NCI-H82 treated with DMSO at 0.1 percent for 48 hours (cell line): ENCODE measurements around the gene ZNF341.

Experiments
- DNase-seq: peaks from one replicate; lab custom pipeline; 2025; ENCODE audit not compliant: unreplicated experiment; lab: John Stamatoyannopoulos, UW

ZNF341 gene

DNA sequence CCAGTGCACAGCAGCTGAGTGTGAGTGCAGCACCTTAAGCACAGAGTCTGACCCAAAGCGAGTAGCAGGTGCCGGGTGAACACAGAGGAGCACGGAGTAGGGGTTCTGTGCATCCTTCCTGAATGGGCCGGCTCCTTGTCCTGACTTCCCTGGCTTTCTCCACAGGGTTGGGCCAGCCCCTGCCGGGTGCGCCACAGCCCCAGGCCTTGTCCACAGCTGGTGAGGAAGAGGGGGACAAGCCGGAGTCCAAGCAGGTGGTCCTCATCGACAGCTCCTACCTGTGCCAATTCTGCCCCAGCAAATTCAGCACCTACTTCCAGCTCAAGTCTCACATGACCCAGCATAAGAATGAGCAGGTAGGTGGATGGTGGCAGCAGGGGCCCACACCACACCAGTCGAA lies 34.9 kb downstream of the ZNF341 start:
- DNase-seq: no peak

GRCh38 chr20:33767777-33768138 lies 36.0 kb downstream of the ZNF341 start:
- no peak for DNase-seq

DNA sequence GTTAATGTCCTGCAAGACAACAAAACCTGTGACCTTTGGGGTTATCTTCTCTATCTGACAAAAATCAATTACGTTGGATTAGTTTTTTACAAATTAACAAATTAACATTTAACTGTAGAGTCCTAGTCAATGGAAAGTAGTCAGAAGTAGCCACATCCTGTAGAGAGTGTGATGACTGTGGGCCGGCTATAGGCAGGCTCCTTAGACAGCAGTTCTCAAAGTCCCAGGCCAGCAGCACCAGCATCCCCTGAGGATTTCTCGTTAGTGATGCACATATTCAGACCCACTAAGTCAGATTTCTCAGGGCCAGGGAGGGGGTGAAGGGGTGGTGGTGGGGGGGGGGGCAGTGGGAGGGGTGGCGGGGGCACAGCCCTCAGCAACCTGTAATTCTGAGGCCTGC lies 37.2 kb downstream of the ZNF341 start:
- DNase-seq: no peak

- no peak for DNase-seq
These were observed 38.2 kb downstream of the ZNF341 start for GRCh38 chr20:33770005-33770404.

GRCh38 chr20:33771938-33772337 lies 40.1 kb downstream of the ZNF341 start:
- no peak for DNase-seq

GRCh38 chr20:33772439-33772838 lies 40.6 kb downstream of the ZNF341 start:
- DNase-seq: no peak

DNA sequence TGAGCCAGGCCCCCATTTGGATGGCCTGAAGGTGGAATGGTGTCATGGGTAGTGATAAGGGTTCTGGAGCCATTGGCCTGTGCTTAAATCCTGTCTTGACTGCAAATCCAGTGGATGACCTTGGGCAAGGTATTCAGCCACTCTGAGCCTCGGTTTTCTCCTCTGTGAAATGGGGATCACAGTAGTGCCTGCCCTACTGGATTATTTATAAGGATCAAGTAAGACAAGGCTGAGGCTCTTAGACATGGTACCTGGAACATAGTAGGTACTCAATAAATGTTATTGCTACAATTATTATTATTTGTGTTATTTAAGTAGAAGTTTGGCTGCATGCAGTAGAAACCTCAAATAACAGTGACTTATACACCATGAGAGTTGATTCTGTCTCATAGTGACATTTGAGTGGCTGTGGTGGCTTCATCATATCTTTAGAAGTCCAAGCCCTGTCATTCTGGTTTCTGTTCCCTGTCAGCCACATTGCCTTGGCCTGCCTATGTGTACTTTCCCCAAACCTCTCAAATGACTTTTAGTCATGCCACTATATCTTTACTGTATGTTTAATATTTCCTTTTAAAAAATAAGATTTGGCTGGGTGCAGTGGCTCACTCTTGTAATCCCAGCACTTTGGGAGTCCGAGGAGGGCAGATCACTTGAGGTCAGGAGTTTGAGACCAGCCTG lies 41.8 kb downstream of the ZNF341 start:
- DNase-seq: no peak

DNA sequence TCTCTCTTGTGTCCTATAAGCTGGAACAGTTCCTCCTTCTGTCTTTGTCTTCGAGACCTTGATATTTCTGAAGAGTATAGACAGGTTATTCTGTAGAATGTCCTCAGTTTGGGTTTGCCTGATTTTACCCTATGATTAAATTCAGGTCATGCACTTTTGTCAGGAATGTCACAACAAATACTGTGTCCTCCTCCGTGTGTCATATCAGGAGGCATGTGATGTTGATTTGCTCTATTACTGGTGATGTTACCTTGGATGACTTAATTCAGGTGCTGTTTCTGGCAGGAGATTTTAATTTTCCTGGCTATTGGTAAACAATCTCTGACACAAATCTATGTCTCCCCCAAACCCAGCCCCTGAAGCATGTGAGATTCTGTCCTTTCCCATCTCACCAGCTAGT lies 46.0 kb downstream of the ZNF341 start:
- DNase-seq: no peak

GRCh38 chr20:33781133-33781532 lies 49.3 kb downstream of the ZNF341 start:
- DNase-seq: no peak

- DNase-seq: no peak
These were observed 50.1 kb downstream of the ZNF341 start for GRCh38 chr20:33781945-33782344.

DNA sequence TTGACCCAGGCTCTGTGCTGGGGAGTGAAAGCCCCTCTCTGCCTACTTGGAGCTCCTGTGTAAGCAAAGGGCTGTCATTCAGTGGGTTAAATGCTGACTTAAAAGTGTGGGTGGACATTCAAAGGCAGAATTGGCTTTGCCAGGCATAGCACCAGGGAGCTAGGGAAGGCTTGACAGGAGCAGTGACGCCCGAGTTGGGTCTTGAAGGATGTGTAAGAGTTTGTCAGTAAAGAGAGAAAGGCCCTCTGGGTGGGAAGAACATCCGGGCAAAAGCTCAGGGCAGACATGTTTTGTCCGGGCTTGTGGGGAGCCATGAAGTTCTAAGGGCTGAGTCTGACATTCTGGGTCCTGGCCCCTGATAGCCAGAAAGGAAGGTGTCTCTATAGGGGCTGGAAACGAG lies 51.5 kb downstream of the ZNF341 start:
- no peak for DNase-seq

DNA sequence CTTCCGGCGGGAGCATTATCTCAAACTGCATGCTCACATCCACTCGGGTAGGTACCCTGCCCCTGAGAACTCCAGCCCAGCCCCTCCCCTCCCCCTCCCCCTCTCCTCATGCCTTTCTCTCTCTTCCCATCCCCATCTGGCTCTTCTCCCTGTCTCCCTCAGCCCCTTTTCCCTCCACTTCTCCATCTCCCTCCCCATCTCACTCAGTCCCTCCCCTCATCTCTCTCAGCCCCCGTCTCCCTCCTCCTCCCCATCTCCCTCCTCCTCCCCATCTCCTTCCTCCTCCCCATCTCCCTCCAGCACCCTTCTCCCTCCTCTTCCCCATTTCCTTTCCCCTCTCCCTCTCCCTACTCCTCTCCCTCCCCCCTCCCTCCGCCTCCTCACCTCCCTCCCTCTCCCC lies 52.0 kb downstream of the ZNF341 start:
- no peak for DNase-seq

DNA sequence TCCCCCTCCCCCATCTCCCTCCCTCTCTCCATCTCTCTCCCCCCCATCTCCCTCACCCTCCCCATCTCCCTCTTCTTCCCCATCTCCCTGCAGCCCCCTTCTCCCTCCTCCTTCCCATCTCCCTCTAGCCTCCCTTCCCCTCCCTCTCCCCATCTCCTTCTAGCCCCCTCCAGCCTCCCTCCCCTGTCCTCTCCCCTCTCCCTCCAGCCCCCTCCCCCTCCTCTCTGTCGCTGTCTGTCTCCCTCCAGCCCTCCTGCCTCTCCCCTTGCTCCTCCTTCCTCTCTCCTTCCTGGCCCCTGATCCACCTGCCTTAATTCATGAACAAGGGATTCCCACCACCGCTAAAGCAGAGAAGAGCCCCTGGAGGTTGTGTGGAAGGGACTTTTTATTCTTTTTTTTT lies 52.4 kb downstream of the ZNF341 start:
- DNase-seq: no peak

DNA sequence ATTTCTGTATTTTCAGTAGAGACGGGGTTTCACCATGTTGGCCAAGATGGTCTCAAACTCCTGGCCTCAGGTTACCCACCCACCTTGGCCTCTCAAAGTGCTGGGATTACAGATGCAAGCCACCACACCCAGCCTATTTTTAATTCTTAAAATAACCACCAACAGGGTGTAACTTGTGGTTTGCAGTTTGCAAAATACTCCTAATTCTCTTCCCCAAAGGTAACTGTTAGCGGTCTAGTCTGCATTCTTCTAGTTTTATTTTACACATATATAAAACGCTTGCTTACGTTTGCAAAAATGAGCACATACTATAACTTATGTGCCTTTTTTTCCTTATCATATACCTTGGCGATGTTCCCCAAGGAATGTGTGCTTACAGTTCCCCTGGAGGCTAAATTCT lies 53.7 kb downstream of the ZNF341 start:
- no peak for DNase-seq

DNA sequence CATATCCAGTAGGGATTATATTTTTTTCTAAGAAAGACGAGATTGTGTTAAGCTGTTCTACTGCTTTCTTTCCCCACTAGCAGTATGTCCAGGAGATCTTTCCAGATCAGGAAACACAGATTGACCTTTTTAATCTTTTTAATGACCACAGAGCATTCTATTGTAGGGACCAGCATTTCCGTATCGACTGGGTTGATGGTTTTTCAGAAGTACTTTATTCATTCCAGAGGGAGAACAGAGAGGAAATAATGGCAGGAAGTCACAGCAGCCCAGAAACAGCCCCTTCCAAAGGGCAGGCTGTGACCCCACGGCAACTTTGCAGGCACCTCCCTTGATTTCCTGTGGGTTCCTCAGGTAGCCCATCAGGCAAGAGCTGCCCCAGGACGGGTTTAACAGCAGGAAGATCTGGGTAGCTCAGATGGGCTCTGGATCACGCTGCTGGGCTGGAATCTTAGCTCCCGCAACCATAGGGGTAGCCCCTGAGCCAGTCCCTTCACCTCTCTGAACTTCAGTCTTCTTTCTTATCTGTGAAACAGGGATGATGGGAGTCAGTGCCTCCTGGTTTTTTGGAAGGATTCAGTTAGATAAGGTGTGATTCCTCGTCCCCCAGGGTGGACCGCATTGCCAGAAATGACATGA lies 55.6 kb downstream of the ZNF341 start:
- no peak for DNase-seq

- DNase-seq: no peak
These were observed 56.7 kb downstream of the ZNF341 start for GRCh38 chr20:33788351-33789049.

DNA sequence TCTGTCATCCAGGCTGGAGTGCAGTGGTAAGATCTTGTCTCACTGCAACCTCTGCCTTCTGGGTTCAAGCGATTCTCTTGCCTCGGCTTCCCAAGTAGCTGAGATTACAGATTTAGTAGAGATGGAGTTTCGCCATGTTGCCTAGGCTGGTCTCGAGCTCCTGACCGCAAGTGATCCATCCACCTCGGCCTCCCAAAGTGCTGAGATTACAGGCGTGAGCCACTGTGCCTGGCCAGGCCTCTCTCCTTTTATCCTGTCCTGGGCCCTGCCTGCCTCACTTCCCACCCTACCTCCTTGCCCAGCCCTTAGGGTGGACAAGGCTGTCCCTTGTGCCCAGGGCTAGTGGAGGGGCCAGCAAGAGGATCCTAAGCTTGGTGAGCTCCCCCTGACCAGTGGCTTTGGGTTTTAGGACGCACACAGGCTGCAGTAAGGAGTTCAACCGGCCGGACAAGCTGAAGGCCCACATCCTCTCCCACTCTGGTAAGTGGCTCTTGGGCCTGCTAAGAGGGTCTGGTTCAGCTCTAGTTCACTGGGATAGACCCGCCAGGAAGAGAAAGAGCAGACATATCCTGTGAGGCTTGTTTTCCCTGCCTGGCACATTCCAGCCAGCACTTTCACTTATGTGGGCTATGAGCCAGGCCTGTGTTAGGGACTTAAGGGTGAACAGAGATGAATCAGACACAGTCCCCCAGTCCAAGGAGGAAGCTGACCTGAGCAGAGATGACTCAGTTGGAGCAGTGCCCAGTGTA lies 57.5 kb downstream of the ZNF341 start:
- DNase-seq: no peak

DNA sequence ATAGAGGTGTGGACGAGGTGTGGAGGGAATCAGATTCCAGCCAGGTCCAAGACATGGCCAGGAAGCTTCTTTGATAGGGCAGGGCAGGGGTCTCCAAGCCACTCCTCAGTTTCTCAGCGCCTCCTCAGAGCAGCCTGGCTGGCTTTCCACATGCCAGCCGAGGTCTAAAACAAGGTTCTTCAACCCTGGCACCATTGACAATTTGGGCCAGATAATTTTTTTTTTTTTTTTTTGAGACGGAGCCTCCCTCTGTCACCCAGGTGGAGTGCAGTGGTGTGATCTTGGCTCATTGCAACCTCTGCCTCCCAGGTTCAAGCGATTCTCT lies 58.0 kb downstream of the ZNF341 start:
- DNase-seq: no peak

- no peak for DNase-seq
These were observed 58.8 kb downstream of the ZNF341 start for GRCh38 chr20:33790566-33790965.

DNA sequence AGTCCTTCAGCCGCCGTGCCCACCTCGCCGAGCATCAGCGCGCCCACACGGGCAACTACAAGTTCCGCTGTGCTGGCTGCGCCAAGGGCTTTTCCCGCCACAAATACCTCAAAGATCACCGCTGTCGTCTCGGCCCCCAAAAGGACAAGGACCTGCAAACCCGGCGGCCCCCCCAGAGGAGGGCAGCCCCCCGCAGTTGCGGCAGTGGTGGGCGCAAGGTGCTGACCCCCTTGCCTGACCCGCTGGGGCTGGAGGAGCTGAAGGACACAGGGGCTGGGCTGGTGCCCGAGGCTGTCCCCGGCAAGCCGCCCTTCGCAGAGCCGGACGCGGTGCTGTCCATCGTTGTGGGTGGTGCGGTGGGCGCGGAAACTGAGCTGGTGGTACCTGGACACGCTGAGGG lies 59.2 kb downstream of the ZNF341 start:
- no peak for DNase-seq

- no peak for DNase-seq
These were observed 59.7 kb downstream of the ZNF341 start for GRCh38 chr20:33791540-33791939.
